Aorta (tissue), 5 donors: Measurements from ENCODE around the gene POU6F1. TPM values are rescaled to one million over a fixed set of nuclear protein-coding genes. Genes with fewer than 3 reads are reported as not detected.

ENCODE experiments used
- ATAC-seq: fragments of 200-7000 bp; cut with Tn5 transposase; one replicate; pipeline ENCODE4 v1.9.1; 2022; ENCODE audit warnings: moderate library complexity; ENCODE audit not compliant: low FRiP score
- DNase-seq, 2 donors: peaks; one replicate each; pipeline ENCODE4 v3.0.0-alpha.2; 2020
- H3K27ac ChIP-seq, 2 donors: one replicate each; pipeline ENCODE4 v1.5.1; 2013; ENCODE audit warnings: low read length in 2 of 2, mild to moderate bottlenecking in 2 of 2, moderate library complexity in 2 of 2, control low read depth in 1 of 2, inconsistent platforms in 1 of 2, low read depth in 1 of 2
- H3K27me3 ChIP-seq, 2 donors: one replicate each; pipeline ENCODE4 v1.6.1; 2013; ENCODE audit warnings: control low read depth in 1 of 2, low read length in 1 of 2, mild to moderate bottlenecking in 1 of 2, moderate library complexity in 1 of 2; ENCODE audit not compliant: insufficient read depth in 2 of 2, control insufficient read depth in 1 of 2
- H3K36me3 ChIP-seq, 2 donors: one replicate each; pipeline ENCODE4 v1.6.1; 2013; ENCODE audit warnings: control low read depth in 1 of 2, low read length in 1 of 2, mild to moderate bottlenecking in 1 of 2; ENCODE audit not compliant: insufficient read depth in 2 of 2, control insufficient read depth in 1 of 2
- H3K4me1 ChIP-seq, 2 donors: one replicate each; pipeline ENCODE4 v1.6.1; 2013; ENCODE audit warnings: low read length in 2 of 2, control low read depth in 1 of 2, mild to moderate bottlenecking in 1 of 2, moderate library complexity in 1 of 2; ENCODE audit not compliant: insufficient read depth in 2 of 2, control insufficient read depth in 1 of 2
- H3K4me3 ChIP-seq, 2 donors: one replicate each; pipeline ENCODE4 v1.5.1; 2013; ENCODE audit warnings: low read length in 2 of 2, control low read depth in 1 of 2, mild to moderate bottlenecking in 1 of 2
- H3K9me3 ChIP-seq: one replicate; pipeline ENCODE4 v1.6.1; 2013; ENCODE audit warnings: mild to moderate bottlenecking, low read length; ENCODE audit not compliant: control insufficient read depth
- whole genome bisulfite sequencing, 2 donors: extraction: QIAGEN DNeasy Blood & Tissue Kit; methylation state at CpG; one replicate each; pipeline ENCODE4 v1.1.7; 2013; 5-methylcytosine and 5-hydroxymethylcytosine counted together
- intact Hi-C, 2 donors: fragments of 100-400 bp; cut with DNase I; formaldehyde crosslinking; loops; one replicate each; pipeline versions ENCODE4 v1.14.2 to v1.15.0; 2022
- polyA plus RNA-seq, 2 donors: library from polyadenylated mRNA; stranded (reverse); fragments of 200-250 nt; gene quantifications; one replicate each; pipeline ENCODE4 v1.2.3, GENCODE V29; 2013
- total RNA-seq, 2 donors: library from RNA; stranded (reverse); fragmentation: NEBNext Ultra II Directional; extraction: Animal tissue kit (Norgen Biotek cat#: 25700); gene quantifications; one replicate each; pipeline ENCODE4 v1.2.1, GENCODE V29; 2021
- donor health status: healthy with polysubstance abuse.
- donor health status: Bipolar disorder and iron deficiency.
- donor health status: DM: no; HTN: no; CAD: no.
- donor health status: DM: no; HTN: no; CAD: no.
- donor health status: DM: yes; HTN: yes; CAD: no.

The POU6F1 gene
- total and polyA plus RNA-seq, 4 donors: 13.3 to 36.5 (median 29.7) TPM

DNA sequence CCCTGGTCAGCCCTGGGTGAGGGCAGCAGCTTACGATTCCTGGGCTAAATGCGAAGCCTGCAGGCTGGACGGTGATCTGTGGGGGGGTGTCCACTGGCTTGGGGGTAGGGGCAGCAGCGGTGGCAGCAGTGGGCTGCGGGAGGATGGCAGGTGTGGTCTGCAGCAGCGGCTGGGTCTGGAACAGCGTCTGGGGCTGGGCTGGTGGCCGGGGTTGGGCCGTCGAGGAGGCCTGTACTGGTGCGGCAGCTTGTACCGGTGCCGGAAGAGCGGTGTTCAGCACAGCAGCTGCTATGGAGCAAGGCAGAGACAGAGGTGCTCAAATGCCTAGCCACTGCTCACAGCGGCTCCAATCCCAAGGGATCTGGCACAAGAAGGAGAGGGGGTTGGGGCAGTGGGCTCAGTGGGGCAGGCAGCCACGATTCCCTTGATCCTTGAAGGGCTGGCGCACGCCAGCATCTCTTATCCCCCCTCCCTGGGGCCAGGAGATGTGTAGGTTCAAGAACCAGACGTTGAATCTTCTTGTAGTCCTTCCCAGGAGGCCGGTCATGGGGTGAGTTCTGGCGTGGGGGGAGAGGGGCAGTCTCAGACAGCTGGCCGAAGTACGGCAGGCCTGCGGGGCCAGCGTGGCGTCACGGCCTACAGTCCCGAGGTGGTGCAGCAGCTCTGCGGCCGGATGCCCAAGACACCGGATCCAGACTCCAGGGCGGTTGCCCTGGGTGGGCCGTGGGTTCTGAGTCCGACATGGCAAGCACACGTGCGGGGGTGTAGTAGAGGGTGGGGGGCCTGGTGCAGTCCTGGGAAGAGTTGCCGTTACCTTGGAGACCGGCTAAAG is 19.9 kb downstream of the POU6F1 start:
- Histone ChIP-seq H3K9me3 (no peaks in the 10 kb centered on the region), H3K36me3 (no peaks in the 10 kb centered on the region), H3K27ac (no peak overlapping the region), H3K4me3 (no peak overlapping the region), H3K27me3 (no peaks in the 10 kb centered on the region), H3K4me1 (no peaks in the 10 kb centered on the region)
- intact Hi-C loops: no loop called here
- no peak for ATAC-seq
- no peak for DNase-seq
- WGBS, 2 donors: 87 to 91% methylated on average over 37 to 38 of the region's 38 CpGs

- Histone ChIP-seq H3K9me3 (no peaks in the 10 kb centered on the region), H3K4me1 (no peaks in the 10 kb centered on the region), H3K27me3 (no peaks in the 10 kb centered on the region), H3K4me3 (no peak overlapping the region), H3K36me3 (no peaks in the 10 kb centered on the region), H3K27ac (no peak overlapping the region)
- 89 to 92% methylated on average over 9 of the region's 9 CpGs for WGBS, 2 donors
- intact Hi-C loops: no loop called here
- DNase-seq (no peak), ATAC-seq (no peak)
Observed at GRCh38 chr12:51196547-51196946, 21.3 kb downstream of the POU6F1 start.

- ATAC-seq (no peak), DNase-seq (no peak)
- H3K36me3 ChIP-seq: no peaks in the 10 kb centered on the region
- no peak overlapping the region for H3K27ac ChIP-seq
- H3K9me3 ChIP-seq: no peaks in the 10 kb centered on the region
- no peaks in the 10 kb centered on the region for H3K4me1 ChIP-seq
- intact Hi-C loops: no loop called here
- H3K27me3 ChIP-seq: no peaks in the 10 kb centered on the region
- H3K4me3 ChIP-seq: no peak overlapping the region
- 92 to 95% methylated on average over 7 of the region's 7 CpGs for WGBS, 2 donors
Observed at GRCh38 chr12:51195841-51196240, 22.0 kb downstream of the POU6F1 start.

DNA sequence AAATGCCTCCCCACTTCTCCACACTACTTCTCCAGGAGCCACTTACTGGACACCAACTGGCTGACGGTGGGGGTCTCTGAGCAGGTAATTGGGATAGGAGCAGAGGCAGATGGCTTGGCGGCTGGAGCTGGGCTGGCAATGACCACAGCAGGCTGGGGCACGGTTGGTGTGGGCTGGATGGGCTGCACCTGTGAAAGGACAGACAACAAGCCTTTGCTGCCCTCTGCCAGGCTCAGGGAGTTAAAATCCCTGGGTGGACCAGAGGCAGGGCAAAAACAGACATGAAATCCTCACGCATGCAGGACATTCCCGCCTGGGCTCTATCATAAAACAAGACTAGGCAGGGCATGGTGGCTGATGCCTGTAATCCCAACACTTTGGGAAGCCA is 25.6 kb downstream of the POU6F1 start:
- H3K9me3 ChIP-seq: no peaks in the 10 kb centered on the region
- DNase-seq (no peak), ATAC-seq (no peak)
- H3K4me1 ChIP-seq: no peaks in the 10 kb centered on the region
- WGBS, 2 donors: 89 to 91% methylated on average over 5 of the region's 5 CpGs
- intact Hi-C loops: no loop called here
- peaks cover 0 to 2% of the 10 kb centered on the region in 2 donors for H3K36me3 ChIP-seq
- H3K27ac ChIP-seq: no peak overlapping the region
- H3K27me3 ChIP-seq: no peaks in the 10 kb centered on the region
- no peak overlapping the region for H3K4me3 ChIP-seq

- no peak overlapping the region for H3K27ac ChIP-seq
- no peaks in the 10 kb centered on the region for H3K4me1 ChIP-seq
- intact Hi-C loops: no loop called here
- H3K9me3 ChIP-seq: no peaks in the 10 kb centered on the region
- H3K4me3 ChIP-seq: no peak overlapping the region
- WGBS, 2 donors: 89 to 92% methylated on average over 12 of the region's 12 CpGs
- DNase-seq (no peak), ATAC-seq (no peak)
- H3K36me3 ChIP-seq: peaks cover 0 to 2% of the 10 kb centered on the region in 2 donors
- no peaks in the 10 kb centered on the region for H3K27me3 ChIP-seq
Observed at GRCh38 chr12:51191516-51192283, 26.2 kb downstream of the POU6F1 start.

DNA sequence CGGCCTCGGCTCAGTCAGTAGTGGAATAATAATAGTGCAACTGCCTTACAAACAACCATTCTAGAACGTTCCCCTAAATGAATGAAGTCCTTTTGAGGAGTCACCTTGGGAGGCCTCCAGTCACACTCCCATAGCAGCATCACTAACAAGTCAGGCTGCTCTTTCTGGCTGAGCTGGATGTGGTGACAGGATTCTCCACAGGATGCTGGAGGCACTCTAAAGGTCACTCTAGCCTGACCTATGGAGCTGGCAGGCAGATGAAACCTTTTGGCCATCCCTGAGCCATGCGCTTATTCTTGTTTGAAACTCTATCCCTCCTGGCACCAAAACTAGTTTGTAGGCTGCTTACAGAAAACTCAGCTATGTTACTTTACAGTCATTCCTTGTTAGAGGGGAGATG is 27.0 kb downstream of the POU6F1 start:
- intact Hi-C loops: no loop called here
- Histone ChIP-seq H3K27ac (no peak overlapping the region), H3K27me3 (no peaks in the 10 kb centered on the region), H3K4me3 (no peak overlapping the region), H3K9me3 (no peaks in the 10 kb centered on the region), H3K36me3 (peaks cover 0 to 2% of the 10 kb centered on the region in 2 donors), H3K4me1 (no peaks in the 10 kb centered on the region)
- ATAC-seq (no peak), DNase-seq (no peak)
- 75 to 80% methylated on average over 4 of the region's 4 CpGs for WGBS, 2 donors

DNA sequence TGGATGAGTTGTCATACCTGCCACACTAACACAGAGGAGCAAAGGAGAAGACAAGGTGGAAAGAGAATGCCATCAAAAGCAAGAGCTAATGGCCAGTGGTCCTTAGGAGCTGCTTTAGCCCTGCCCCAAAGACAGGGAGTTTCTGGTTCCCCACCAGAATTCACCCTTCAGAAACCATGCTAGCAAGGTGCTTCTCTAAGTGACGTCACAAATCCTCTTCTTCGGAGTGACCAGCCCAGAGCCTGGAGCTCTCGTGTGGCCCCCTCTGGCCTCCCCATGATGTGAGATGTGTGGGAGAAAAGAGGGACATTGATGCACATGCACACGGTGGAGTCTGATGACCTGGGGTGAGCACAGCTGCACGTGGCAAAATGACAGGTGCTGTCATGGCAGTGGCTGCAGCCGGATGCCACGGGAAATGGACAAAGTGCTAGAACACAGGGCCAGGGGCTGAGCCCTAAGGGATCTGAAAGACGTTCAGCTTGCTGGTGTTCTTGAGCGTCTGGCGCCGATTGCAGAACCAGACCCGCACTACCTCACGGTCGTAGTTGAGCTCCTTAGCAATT is 28.0 kb downstream of the POU6F1 start:
- DNase-seq: peak in 1 of 2 donors; percentile 44
- intact Hi-C loops: no loop called here
- Histone ChIP-seq H3K27ac (no peak overlapping the region), H3K4me3 (no peak overlapping the region), H3K36me3 (peaks cover 0 to 2% of the 10 kb centered on the region in 2 donors), H3K4me1 (no peaks in the 10 kb centered on the region), H3K27me3 (no peaks in the 10 kb centered on the region), H3K9me3 (no peaks in the 10 kb centered on the region)
- 86 to 88% methylated on average over 14 of the region's 14 CpGs for WGBS, 2 donors
- ATAC-seq: no peak

DNA sequence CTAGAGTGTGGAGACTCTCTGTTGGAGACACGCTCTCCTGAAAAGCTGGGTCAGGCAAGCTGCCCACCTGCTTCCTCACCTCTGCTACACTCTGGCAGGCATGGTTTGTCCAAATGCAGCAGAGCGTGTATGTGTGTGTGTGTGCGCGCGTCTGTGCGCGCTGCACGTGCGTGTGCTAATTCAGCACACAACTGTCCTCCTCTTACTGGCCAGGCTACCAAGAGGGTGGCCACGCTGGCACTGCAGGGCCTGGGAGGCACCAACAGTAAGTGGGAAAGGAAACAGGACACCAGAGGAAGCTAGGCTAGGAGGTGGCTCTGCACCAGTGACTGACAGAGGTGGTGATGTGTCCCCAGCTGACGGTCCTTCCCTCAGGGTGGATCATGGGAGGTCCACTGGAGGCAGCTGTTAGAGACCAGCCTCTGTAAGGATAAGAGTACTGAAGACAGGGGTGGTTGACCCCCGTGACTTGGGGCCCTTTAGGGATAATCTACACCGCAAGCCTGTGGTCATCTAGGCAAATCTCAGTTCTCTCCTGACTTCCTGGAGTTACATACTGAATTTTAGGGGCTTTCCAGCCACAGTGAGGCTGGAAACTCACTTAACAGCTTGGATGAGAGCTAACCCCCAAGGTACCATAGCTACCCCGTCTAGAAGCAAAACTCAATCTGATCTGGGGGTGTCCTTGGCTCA is 29.4 kb downstream of the POU6F1 start:
- Histone ChIP-seq H3K4me1 (no peaks in the 10 kb centered on the region), H3K4me3 (no peak overlapping the region), H3K27me3 (no peaks in the 10 kb centered on the region), H3K27ac (no peak overlapping the region), H3K36me3 (peaks cover 0 to 2% of the 10 kb centered on the region in 2 donors), H3K9me3 (no peaks in the 10 kb centered on the region)
- ATAC-seq (no peak), DNase-seq (no peak)
- intact Hi-C loops: no loop called here
- WGBS, 2 donors: 87 to 88% methylated on average over 14 of the region's 14 CpGs
